Psoas muscle (tissue), 8 donors: ENCODE data around the gene PFKM. TPM values are rescaled to one million over a fixed set of nuclear protein-coding genes. Genes with fewer than 3 reads are reported as not detected.
"Not testable (repeated sequence)": the region's sequence is repeated elsewhere in the genome, so short reads cannot be mapped to it uniquely, and the experiment has no call there.

Experiments
- ATAC-seq, 4 donors: fragments of 200-7000 bp; cut with Tn5 transposase; one replicate each; pipeline ENCODE4 v1.9.1; 2020; ENCODE audit warnings: moderate library complexity in 3 of 4, mild to moderate bottlenecking in 2 of 4
- DNase-seq, 2 donors: peaks; one replicate each; pipeline ENCODE4 v3.0.0-alpha.2; 2020
- H3K27ac ChIP-seq: fragments of 200-600 bp; one replicate; pipeline ENCODE4 v1.8.0; 2022
- H3K27me3 ChIP-seq, 3 donors: fragments of 200-600 bp in 1 of 3; one replicate each; pipeline versions ENCODE4 v1.6.1 to v1.8.0; 2013 to 2022; ENCODE audit warnings: low read length in 2 of 3, mild to moderate bottlenecking in 2 of 3, moderate library complexity in 1 of 3; ENCODE audit not compliant: insufficient read depth in 3 of 3
- H3K36me3 ChIP-seq, 2 donors: fragments of 200-600 bp in 1 of 2; one replicate each; pipeline versions ENCODE4 v1.6.1 to v1.8.0; 2013 to 2022; ENCODE audit warnings: low read depth in 1 of 2, mild to moderate bottlenecking in 1 of 2, moderate library complexity in 1 of 2; ENCODE audit not compliant: insufficient read depth in 1 of 2
- H3K4me1 ChIP-seq: fragments of 200-600 bp; one replicate; pipeline ENCODE4 v1.8.0; 2022
- H3K4me3 ChIP-seq: fragments of 200-600 bp; one replicate; pipeline ENCODE4 v1.8.0; 2022; ENCODE audit warnings: mild to moderate bottlenecking
- H3K9me3 ChIP-seq: fragments of 200-600 bp; one replicate; pipeline ENCODE4 v1.8.0; 2022
- WGBS, 3 donors: extraction: QIAGEN DNeasy Blood & Tissue Kit; methylation state at CpG; one replicate each; pipeline versions ENCODE4 v1.1.6 to v1.1.7; 2013; 5-methylcytosine and 5-hydroxymethylcytosine counted together
- intact Hi-C, 2 donors: fragments of 100-400 bp; cut with DNase I; formaldehyde crosslinking; loops; one replicate each; pipeline versions ENCODE4 v1.11.0 to v1.14.2; 2022
- polyA plus RNA-seq, 3 donors: library from polyadenylated mRNA; stranded (reverse); fragments of 200-250 nt; gene quantifications; one replicate each; pipeline ENCODE4 v1.2.3, GENCODE V29; 2013
- total RNA-seq, 4 donors: library from RNA; stranded (reverse); fragmentation: NEBNext Ultra II Directional in 2 of 4; extraction: Animal tissue kit (Norgen Biotek cat#: 25700) in 2 of 4; gene quantifications; one replicate each; pipeline versions ENCODE4 v1.2.1 to v1.2.4, GENCODE V29; 2021 to 2023
- TF ChIP-seq, protein P1 (sequence below): fragments of 200-600 bp; IDR thresholded peaks from one replicate; pipeline ENCODE4 v1.8.0; 2022; ENCODE audit warnings: antibody characterized with exemption
- donor health status: healthy with polysubstance abuse.
- donor health status: DM: no; HTN: no; CAD: no; lungs with moderate emphysema.
- donor health status: Bipolar disorder and iron deficiency.
- donor health status: healthy.
- donor health status: DM: yes; HTN: yes; CAD: no.
- donor health status: DM: no; HTN: no; CAD: no.
- donor health status: DM: no; HTN: no; CAD: no.
- donor health status: DM: yes; HTN: yes; CAD: no.

The PFKM gene
- total and polyA plus RNA-seq, 7 donors = 65.1 to 1,283 (median 618) TPM

DNA sequence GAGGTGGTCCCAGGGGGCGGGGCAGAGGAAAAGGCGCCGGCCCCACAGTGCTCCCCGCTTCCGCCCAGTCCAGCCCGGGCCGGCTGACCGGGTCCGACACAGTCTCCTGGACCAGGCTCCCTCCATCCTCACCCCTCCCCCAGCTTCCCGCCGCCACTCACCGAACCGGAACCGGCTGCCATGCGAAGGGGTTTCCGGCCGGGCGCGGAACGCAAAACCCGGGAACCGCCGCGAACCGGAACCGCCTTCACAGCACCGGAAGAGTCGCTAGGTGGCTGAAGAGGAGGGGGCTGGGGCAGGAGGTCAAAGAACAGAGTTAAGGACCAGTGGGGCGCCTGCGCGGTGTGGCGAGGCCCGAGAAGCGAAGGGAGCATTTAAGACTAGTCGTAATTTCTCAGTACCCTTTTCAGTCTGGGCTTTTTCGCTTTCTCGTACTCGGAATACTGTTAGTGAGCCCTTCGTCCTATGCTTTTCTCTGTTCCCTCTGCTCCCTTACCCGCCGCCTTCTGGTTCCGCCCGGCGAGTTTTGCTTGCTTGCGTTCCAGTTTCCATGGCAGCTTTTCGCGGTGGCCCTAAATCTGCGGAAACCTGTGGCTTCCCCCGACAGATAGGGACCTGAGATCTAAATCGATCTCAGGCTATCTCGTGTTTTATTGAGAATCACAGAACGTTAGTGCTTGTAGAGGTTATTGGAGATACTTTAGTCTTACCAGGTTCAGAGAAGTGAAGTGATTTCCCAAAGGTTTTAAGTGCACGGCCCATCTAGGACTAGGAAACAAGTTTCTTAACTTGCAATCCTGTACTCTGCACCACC is 13.1 kb upstream of the PFKM start, which contains the start of gene SENP1:
SENP1 (minus strand) TSS at position 213 of the 814 bp plus-strand sequence. CDS start 4,607 bp downstream, outside the sequence.
- Histone ChIP-seq H3K27me3 (no peaks in the 10 kb centered on the region), H3K4me1 (peaks cover 16% of the 10 kb centered on the region), H3K36me3 (peaks cover 0 to 4% of the 10 kb centered on the region in 2 donors), H3K4me3 (peak within 1 kb of the TSS; percentile 75), H3K27ac (peak within 1 kb of the TSS; percentile 98), H3K9me3 (no peaks in the 10 kb centered on the region)
- intact Hi-C loops = loop anchor here in 1 of 2 donors (5.0 kb wide), 1 partner anchor 56 kb away; no protein-coding TSS in a partner anchor
- ATAC-seq (peak; percentile 95 to 99 (median 98)), DNase-seq (peak; percentile 92 to 95)
- TF ChIP-seq, protein P1, sequence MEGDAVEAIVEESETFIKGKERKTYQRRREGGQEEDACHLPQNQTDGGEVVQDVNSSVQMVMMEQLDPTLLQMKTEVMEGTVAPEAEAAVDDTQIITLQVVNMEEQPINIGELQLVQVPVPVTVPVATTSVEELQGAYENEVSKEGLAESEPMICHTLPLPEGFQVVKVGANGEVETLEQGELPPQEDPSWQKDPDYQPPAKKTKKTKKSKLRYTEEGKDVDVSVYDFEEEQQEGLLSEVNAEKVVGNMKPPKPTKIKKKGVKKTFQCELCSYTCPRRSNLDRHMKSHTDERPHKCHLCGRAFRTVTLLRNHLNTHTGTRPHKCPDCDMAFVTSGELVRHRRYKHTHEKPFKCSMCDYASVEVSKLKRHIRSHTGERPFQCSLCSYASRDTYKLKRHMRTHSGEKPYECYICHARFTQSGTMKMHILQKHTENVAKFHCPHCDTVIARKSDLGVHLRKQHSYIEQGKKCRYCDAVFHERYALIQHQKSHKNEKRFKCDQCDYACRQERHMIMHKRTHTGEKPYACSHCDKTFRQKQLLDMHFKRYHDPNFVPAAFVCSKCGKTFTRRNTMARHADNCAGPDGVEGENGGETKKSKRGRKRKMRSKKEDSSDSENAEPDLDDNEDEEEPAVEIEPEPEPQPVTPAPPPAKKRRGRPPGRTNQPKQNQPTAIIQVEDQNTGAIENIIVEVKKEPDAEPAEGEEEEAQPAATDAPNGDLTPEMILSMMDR = no peak
- 0 to 1% (median 0%) methylated on average over 50 to 53 of the region's 53 CpGs for WGBS, 3 donors

DNA sequence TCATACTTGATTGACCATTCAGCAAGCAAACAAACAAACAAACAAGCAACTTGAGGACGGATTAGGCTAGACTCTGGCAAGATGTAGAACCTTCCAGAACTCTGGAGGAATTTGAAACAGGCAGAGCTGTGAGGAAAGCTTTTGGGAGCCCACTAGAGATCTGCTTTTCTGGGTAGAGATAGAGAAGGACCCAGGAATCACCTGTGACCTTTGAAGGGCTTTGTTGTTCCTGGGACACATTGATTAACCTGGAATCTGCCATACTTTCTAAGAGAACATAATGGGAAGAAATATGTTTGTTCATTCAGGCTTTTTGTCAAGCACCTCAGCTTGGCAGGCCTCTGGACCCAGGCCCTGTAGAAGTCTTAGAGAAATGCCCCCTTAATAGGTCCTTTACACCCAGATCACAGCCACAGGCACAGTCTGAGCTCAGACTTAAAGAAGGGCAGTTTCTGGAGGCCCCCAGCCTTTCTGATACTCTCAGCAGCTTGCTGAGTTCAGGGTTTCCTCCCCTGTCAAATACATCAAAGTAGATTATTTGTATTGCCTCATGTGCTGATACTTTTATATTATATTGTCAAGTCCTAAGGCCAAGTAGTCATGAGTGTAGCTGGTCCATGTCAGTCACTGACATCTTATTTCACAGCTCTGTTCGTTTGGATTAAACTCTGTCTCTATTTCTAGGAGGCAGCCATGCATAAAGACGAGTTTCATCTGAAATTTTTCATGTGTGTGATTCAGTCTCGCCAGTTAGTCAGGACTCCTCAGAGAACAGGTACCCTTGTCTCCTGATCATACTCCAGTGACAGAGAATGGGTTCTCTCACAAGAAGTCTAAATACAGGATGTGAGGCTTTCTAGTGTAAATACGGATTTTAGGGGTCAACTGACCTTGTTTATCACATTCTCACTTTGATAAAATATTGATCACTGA is 12.2 kb upstream of the PFKM start:
- no peak for DNase-seq
- H3K9me3 ChIP-seq = no peaks in the 10 kb centered on the region
- ATAC-seq = no peak
- no peaks in the 10 kb centered on the region for H3K27me3 ChIP-seq
- no peaks in the 10 kb centered on the region for H3K36me3 ChIP-seq
- WGBS, 3 donors = 71 to 85% (median 81%) methylated on average over 5 of the region's 5 CpGs
- intact Hi-C loops = loop anchor here in 1 of 2 donors (5.0 kb wide), 1 partner anchor 55 kb away; no protein-coding TSS in a partner anchor
- H3K27ac ChIP-seq = peak overlapping the region; percentile 98
- TF ChIP-seq, protein P1 = no peak
- H3K4me1 ChIP-seq = peaks cover 16% of the 10 kb centered on the region
- peak overlapping the region; percentile 75 for H3K4me3 ChIP-seq

DNA sequence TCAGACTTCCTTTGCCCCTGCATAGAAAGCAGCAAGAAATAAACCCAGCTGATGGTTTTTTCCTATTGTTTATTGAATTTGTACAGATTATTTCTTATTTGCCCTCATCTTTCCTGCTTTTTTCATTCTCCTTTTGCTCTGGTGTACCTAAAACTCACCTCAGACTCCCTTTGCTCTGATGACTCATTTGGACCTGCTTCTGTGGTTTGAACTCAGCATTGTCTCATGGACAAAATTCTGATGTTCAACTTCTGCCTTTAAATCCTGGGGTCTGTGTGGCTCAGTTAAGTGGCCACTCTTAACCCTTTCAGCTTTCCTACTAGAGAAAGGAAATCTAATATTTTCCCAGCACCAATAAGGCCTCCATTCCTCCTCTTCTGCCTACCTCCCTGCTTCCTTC is 9.7 kb upstream of the PFKM start:
- H3K9me3 ChIP-seq = no peaks in the 10 kb centered on the region
- TF ChIP-seq, protein P1 = no peak
- intact Hi-C loops = loop anchor here in 1 of 2 donors (5.0 kb wide), 1 partner anchor 53 kb away; no protein-coding TSS in a partner anchor
- DNase-seq (no peak), ATAC-seq (no peak)
- H3K27ac ChIP-seq = no peak overlapping the region
- H3K4me1 ChIP-seq = peaks cover 7% of the 10 kb centered on the region
- H3K27me3 ChIP-seq = no peaks in the 10 kb centered on the region
- H3K36me3 ChIP-seq = no peaks in the 10 kb centered on the region
- no peak overlapping the region for H3K4me3 ChIP-seq

DNA sequence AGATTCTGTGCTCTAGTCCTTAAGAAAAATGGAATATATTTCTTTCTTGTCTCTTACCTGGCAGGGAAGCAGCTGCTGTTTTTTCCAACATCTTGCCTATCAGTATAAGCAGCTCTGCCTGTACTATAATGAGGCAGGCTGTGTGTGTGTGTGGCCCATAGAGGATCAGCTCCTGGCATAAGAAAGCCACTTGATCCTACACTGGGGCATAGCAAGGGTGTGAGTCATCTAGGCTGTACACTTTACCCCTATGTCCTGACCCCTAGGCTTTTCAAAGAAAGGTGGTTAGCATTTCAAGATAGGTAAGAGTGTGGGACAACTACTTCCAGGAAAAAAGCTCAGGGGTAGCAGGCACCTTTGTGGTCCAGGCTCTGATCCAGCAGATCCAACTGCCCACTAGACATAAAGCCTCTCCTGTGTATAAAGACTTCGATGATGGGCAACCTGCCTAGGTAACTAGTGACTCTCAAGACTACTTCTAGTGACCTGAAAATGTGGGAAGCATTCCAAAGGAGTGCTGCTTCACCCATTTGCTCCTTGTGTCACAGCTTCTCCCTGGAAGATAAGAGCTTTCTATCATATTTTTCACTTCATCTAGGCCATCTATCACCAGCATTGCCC is 8.4 kb upstream of the PFKM start:
- no peaks in the 10 kb centered on the region for H3K27me3 ChIP-seq
- H3K4me3 ChIP-seq = no peak overlapping the region
- intact Hi-C loops = no loop called here
- H3K36me3 ChIP-seq = no peaks in the 10 kb centered on the region
- ATAC-seq = peak in 1 of 4 donors; percentile 48
- no peak overlapping the region for H3K27ac ChIP-seq
- TF ChIP-seq, protein P1 = no peak
- 68 to 89% (median 71%) methylated on average over 1 of the region's 1 CpG for WGBS, 3 donors
- no peak for DNase-seq
- H3K4me1 ChIP-seq = no peaks in the 10 kb centered on the region
- H3K9me3 ChIP-seq = no peaks in the 10 kb centered on the region

DNA sequence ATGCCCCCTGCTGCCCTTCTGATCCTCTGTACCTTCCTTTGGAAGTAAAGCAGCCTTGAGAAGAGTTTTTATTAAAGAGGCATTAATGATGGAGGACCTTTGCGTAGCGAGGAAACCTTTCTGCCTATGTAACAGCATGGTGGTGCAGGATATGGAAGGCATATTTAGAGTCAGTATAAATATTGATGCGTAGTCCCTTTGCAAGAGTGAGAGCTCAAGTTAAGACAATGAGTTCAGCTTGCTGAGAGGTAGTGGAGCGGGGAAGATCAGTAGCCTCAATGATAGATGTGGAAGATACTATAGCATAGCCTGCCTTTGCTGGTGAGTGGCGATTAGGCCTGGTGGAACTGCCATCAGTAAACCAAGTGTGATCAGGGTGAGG is 7.9 kb upstream of the PFKM start:
- H3K4me1 ChIP-seq, H3K9me3 ChIP-seq, H3K36me3 ChIP-seq, ATAC-seq, intact Hi-C loops, H3K27ac ChIP-seq, H3K4me3 ChIP-seq, H3K27me3 ChIP-seq, DNase-seq: not testable (repeated sequence)
- 95 to 97% (median 97%) methylated on average over 5 of the region's 5 CpGs for WGBS, 3 donors
